NCI-H1694 (cell line): Measurements from ENCODE around the gene SPATA17.
A peak's percentile ranks its signal among the peaks of the same experiment; 100 is the strongest.

Experiments used
- DNase-seq: peaks from one replicate; lab custom pipeline; 2025; lab: John Stamatoyannopoulos, UW

The SPATA17 gene

GRCh38 chr1:217847643-217848042 lies 216.5 kb downstream of the SPATA17 start:
- DNase-seq: no peak

- no peak for DNase-seq
These were observed 225.3 kb downstream of the SPATA17 start for GRCh38 chr1:217856342-217857034.

- no peak for DNase-seq
These were observed 225.9 kb downstream of the SPATA17 start for GRCh38 chr1:217857061-217857460.

GRCh38 chr1:217861658-217862057 lies 230.5 kb downstream of the SPATA17 start:
- DNase-seq: peak; percentile 34

- no peak for DNase-seq
These were observed 236.4 kb downstream of the SPATA17 start for GRCh38 chr1:217867446-217867995.

GRCh38 chr1:217871955-217872354 lies 240.8 kb downstream of the SPATA17 start:
- no peak for DNase-seq

GRCh38 chr1:217875229-217875628 lies 244.1 kb downstream of the SPATA17 start:
- DNase-seq: no peak

- no peak for DNase-seq
These were observed 245.3 kb downstream of the SPATA17 start for GRCh38 chr1:217876401-217876800.

GRCh38 chr1:217876896-217877295 lies 245.8 kb downstream of the SPATA17 start:
- DNase-seq: no peak

- no peak for DNase-seq
These were observed 250.0 kb downstream of the SPATA17 start for GRCh38 chr1:217881131-217881543.

- no peak for DNase-seq
These were observed 250.6 kb downstream of the SPATA17 start for GRCh38 chr1:217881607-217882332.

GRCh38 chr1:217885181-217885580 lies 254.0 kb downstream of the SPATA17 start:
- DNase-seq: no peak

- no peak for DNase-seq
These were observed 257.2 kb downstream of the SPATA17 start for GRCh38 chr1:217888328-217888727.

- DNase-seq: no peak
These were observed 258.3 kb downstream of the SPATA17 start for GRCh38 chr1:217889401-217889800.

- no peak for DNase-seq
These were observed 260.8 kb downstream of the SPATA17 start for GRCh38 chr1:217891966-217892365.

- DNase-seq: no peak
These were observed 261.6 kb downstream of the SPATA17 start for GRCh38 chr1:217892750-217893149.

GRCh38 chr1:217895841-217896240 lies 264.7 kb downstream of the SPATA17 start:
- DNase-seq: no peak

- DNase-seq: no peak
These were observed 265.3 kb downstream of the SPATA17 start for GRCh38 chr1:217896490-217896889.

- DNase-seq: no peak
These were observed 266.0 kb downstream of the SPATA17 start for GRCh38 chr1:217897100-217897499.

GRCh38 chr1:217899614-217900013 lies 268.5 kb downstream of the SPATA17 start:
- no peak for DNase-seq

- DNase-seq: no peak
These were observed 276.4 kb downstream of the SPATA17 start for GRCh38 chr1:217907504-217907903.

- DNase-seq: no peak
These were observed 279.1 kb downstream of the SPATA17 start for GRCh38 chr1:217910203-217910602.

GRCh38 chr1:217910791-217911320 lies 279.7 kb downstream of the SPATA17 start:
- no peak for DNase-seq
